C4-2B (cell line): ENCODE results near the gene RNF38.

ENCODE experiments used
- CTCF ChIP-seq: fragments of 450-650 bp; conservative IDR thresholded peaks from 2 replicates; pipeline ENCODE4 v1.5.1; 2017; ENCODE audit warnings: mild to moderate bottlenecking
- ZFX ChIP-seq: fragments of 450-650 bp; IDR thresholded peaks from 2 replicates; pipeline ENCODE4 v1.6.1; 2017

GRCh38 chr9:36317766-36318165 lies 82.3 kb downstream of the RNF38 start:
- TF ChIP-seq CTCF (no peak), ZFX (no peak)
